NB4 (cell line): Measurements from ENCODE around the gene ASAP2.

Source experiments
- DNase-seq: peaks from one replicate; pipeline ENCODE4 v3.0.0; 2010; ENCODE audit warnings: low read depth
- H3K4me3 ChIP-seq: one replicate; pipeline ENCODE4 v1.5.1; 2011; ENCODE audit warnings: mild to moderate bottlenecking, low read depth, low read length, moderate library complexity
- MAX ChIP-seq: IDR thresholded peaks from 2 replicates; pipeline ENCODE4 v1.6.1; 2011; ENCODE audit warnings: low read depth, low read length
- MYC ChIP-seq: IDR thresholded peaks from 2 replicates; pipeline ENCODE4 v1.6.1; 2011; ENCODE audit warnings: low read depth, low read length
- POLR2A ChIP-seq: IDR thresholded peaks from 2 replicates; pipeline ENCODE4 v1.6.1; 2011; ENCODE audit warnings: mild to moderate bottlenecking; ENCODE audit not compliant: insufficient read length; ENCODE audit errors: extremely low read depth
- TF ChIP-seq, protein P1 (sequence below): IDR thresholded peaks from one replicate; pipeline ENCODE4 v1.5.1; 2012; ENCODE audit warnings: low read depth, low read length

Gene ASAP2

DNA sequence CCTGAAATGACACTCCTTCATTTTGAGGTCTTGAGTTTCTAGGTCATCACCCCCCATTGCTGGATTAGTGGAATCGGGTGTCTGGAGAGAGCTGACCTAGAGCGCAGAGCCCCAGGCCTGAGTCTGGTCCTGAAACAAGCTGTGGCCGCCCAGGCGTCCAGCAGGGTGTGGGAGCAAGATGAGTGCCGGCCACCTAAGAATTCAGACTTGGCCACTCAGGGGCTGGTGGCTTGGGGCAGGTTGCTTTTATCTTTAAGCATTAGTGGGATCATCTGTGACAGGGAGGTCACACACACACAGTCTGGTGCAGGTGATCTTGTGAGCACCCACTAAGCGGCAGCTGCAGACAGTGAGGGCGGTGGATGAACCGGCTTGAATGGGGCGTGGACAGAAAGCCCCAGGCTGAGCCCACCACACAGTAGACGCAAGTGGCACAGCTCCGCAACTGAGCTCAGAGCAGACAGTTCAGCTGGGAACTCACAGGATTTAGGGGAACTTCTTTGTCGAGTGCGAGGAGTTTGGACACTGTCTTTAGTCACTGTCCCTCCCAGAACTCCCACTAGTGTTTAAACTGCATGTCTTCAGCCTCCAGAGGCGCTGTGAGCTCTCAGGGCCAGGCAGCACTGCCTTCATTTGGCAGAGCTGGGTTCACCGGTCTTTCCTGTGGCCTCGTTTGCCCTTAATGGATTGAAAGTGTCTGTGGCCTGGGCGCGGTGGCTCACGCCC, 195.2 kb downstream of the ASAP2 start:
- no peak for DNase-seq
- no peak overlapping the region for H3K4me3 ChIP-seq
- no peak for TF ChIP-seq POLR2A
- TF ChIP-seq, protein P1, sequence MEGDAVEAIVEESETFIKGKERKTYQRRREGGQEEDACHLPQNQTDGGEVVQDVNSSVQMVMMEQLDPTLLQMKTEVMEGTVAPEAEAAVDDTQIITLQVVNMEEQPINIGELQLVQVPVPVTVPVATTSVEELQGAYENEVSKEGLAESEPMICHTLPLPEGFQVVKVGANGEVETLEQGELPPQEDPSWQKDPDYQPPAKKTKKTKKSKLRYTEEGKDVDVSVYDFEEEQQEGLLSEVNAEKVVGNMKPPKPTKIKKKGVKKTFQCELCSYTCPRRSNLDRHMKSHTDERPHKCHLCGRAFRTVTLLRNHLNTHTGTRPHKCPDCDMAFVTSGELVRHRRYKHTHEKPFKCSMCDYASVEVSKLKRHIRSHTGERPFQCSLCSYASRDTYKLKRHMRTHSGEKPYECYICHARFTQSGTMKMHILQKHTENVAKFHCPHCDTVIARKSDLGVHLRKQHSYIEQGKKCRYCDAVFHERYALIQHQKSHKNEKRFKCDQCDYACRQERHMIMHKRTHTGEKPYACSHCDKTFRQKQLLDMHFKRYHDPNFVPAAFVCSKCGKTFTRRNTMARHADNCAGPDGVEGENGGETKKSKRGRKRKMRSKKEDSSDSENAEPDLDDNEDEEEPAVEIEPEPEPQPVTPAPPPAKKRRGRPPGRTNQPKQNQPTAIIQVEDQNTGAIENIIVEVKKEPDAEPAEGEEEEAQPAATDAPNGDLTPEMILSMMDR, result no peak
- no peak for TF ChIP-seq MAX
- no peak for TF ChIP-seq MYC

- no peak for DNase-seq
- TF ChIP-seq MAX (no peak), MYC (no peak), POLR2A (no peak)
- TF ChIP-seq, protein P1, result no peak
- H3K4me3 ChIP-seq, result no peak overlapping the region
Observed at GRCh38 chr2:9403924-9404323, 197.3 kb downstream of the ASAP2 start.

- no peak for DNase-seq
- TF ChIP-seq POLR2A (no peak), MAX (no peak), MYC (no peak)
- TF ChIP-seq, protein P1, result no peak
- H3K4me3 ChIP-seq, result no peak overlapping the region
Observed at GRCh38 chr2:9404451-9404850, 197.8 kb downstream of the ASAP2 start.

GRCh38 chr2:9405636-9406035, 199.0 kb downstream of the ASAP2 start:
- H3K4me3 ChIP-seq, result no peak overlapping the region
- no peak for DNase-seq
- TF ChIP-seq POLR2A, result no peak
- TF ChIP-seq, protein P1, result no peak
- TF ChIP-seq MAX, result no peak
- no peak for TF ChIP-seq MYC

GRCh38 chr2:9406529-9407362, 200.1 kb downstream of the ASAP2 start:
- no peak overlapping the region for H3K4me3 ChIP-seq
- TF ChIP-seq, protein P1, result no peak
- TF ChIP-seq MAX (no peak), MYC (no peak), POLR2A (no peak)
- DNase-seq, result no peak
